Glutamatergic neuron (in vitro differentiated cells): ENCODE data around the gene MN1. TPM values are rescaled to one million over a fixed set of nuclear protein-coding genes. Genes with fewer than 3 reads are reported as not detected.

Experiments used
- DNase-seq: peaks from one replicate; pipeline ENCODE4 v3.0.0; 2022
- H3K27ac Mint-ChIP-seq: one replicate; pipeline ENCODE4 v1.8.0; 2020; ENCODE audit warnings: mild to moderate bottlenecking, mixed read lengths, inconsistent platforms; ENCODE audit not compliant: unreplicated experiment
- H3K27me3 Mint-ChIP-seq: one replicate; pipeline ENCODE4 v1.8.0; 2020; ENCODE audit warnings: mild to moderate bottlenecking, moderate library complexity, mixed read lengths, inconsistent platforms; ENCODE audit not compliant: unreplicated experiment
- H3K36me3 Mint-ChIP-seq: one replicate; pipeline ENCODE4 v1.8.0; 2020; ENCODE audit warnings: mild to moderate bottlenecking, mixed read lengths, inconsistent platforms; ENCODE audit not compliant: unreplicated experiment
- H3K4me1 Mint-ChIP-seq: one replicate; pipeline ENCODE4 v1.8.0; 2020; ENCODE audit warnings: mild to moderate bottlenecking, low read depth, mixed read lengths, inconsistent platforms; ENCODE audit not compliant: unreplicated experiment
- H3K4me3 Mint-ChIP-seq: one replicate; pipeline ENCODE4 v1.8.0; 2020; ENCODE audit warnings: mild to moderate bottlenecking, mixed read lengths, inconsistent platforms; ENCODE audit not compliant: unreplicated experiment
- H3K9me3 Mint-ChIP-seq: one replicate; pipeline ENCODE4 v1.8.0; 2020; ENCODE audit warnings: mild to moderate bottlenecking, moderate library complexity, mixed read lengths, inconsistent platforms; ENCODE audit not compliant: unreplicated experiment
- total RNA-seq: library from RNA; stranded (reverse); fragmentation: NEBNext Ultra II Directional; extraction: Animal tissue kit (Norgen Biotek cat#: 25700); gene quantifications from one replicate; pipeline ENCODE4 v1.2.1, GENCODE V29; 2021; ENCODE audit not compliant: unreplicated experiment
- TF ChIP-seq, protein P1 (sequence below): fragments of 200-600 bp; sonication (generic); IDR thresholded peaks from one replicate; pipeline ENCODE4 v1.5.0; 2021; ENCODE audit not compliant: partially characterized antibody, unreplicated experiment

The MN1 gene
- total RNA-seq, 1 donor from 2014 or later, result 0.91 TPM

DNA sequence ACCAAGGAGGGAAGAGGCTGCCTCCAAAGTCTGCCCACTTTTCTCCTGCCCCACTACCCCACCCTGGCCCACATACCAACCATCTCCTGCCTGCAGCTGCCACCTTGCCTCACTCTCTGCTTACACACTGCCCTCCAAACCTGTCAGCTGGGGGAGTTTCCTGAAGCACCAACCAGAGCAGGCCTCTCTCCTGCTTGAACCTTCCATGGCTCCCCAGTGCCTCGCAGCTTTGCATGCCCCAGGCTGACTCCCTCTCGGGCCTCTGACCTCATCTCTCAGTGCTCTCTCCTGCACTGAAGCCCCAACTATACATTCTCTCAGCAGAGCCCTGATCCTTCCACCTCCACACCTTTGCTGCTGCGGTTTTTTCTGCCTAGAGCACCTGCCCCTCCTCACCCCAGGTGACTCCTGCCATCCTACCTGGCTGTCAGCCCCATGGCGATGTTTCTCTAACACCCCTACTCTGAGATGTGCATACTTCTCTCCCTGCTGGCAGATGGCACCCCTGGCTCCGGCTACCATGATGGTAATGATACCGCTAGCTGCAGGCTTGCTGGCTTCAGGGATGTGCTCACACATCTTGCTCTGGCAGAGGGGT, 43.5 kb downstream of the MN1 start:
- H3K27ac Mint-ChIP-seq, result no peak overlapping the region
- no peak overlapping the region for H3K4me3 Mint-ChIP-seq
- H3K27me3 Mint-ChIP-seq, result peaks cover 11% of the 10 kb centered on the region
- H3K9me3 Mint-ChIP-seq, result peaks cover 1% of the 10 kb centered on the region
- no peak for DNase-seq
- TF ChIP-seq, protein P1, sequence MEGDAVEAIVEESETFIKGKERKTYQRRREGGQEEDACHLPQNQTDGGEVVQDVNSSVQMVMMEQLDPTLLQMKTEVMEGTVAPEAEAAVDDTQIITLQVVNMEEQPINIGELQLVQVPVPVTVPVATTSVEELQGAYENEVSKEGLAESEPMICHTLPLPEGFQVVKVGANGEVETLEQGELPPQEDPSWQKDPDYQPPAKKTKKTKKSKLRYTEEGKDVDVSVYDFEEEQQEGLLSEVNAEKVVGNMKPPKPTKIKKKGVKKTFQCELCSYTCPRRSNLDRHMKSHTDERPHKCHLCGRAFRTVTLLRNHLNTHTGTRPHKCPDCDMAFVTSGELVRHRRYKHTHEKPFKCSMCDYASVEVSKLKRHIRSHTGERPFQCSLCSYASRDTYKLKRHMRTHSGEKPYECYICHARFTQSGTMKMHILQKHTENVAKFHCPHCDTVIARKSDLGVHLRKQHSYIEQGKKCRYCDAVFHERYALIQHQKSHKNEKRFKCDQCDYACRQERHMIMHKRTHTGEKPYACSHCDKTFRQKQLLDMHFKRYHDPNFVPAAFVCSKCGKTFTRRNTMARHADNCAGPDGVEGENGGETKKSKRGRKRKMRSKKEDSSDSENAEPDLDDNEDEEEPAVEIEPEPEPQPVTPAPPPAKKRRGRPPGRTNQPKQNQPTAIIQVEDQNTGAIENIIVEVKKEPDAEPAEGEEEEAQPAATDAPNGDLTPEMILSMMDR, result no peak
- H3K36me3 Mint-ChIP-seq, result no peaks in the 10 kb centered on the region
- H3K4me1 Mint-ChIP-seq, result no peaks in the 10 kb centered on the region

DNA sequence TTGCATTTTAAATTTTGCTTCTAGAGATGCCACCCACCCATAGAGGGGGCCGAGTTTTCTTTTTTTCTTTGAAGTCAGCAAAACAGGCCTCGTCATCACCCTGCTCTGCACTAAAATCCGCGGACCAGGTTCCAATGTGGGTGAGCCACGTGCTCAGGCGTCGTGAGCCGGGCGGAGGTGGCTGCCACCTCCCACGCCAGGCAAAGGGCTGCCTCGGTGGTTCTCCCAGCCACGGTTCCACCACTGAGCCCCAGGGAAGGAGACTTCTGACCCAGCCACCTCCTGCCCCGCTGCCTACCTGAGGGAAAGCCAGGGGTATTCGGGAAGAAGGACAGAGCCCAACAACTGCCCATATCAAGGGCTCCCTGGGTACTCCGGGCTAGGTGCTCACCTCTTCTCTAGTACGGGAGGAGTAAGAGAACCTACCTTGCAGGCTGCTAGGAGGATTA, 45.3 kb downstream of the MN1 start:
- peaks cover 10% of the 10 kb centered on the region for H3K27me3 Mint-ChIP-seq
- no peaks in the 10 kb centered on the region for H3K4me1 Mint-ChIP-seq
- TF ChIP-seq, protein P1, result no peak
- peaks cover 1% of the 10 kb centered on the region for H3K9me3 Mint-ChIP-seq
- no peak for DNase-seq
- H3K27ac Mint-ChIP-seq, result no peak overlapping the region
- no peaks in the 10 kb centered on the region for H3K36me3 Mint-ChIP-seq
- no peak overlapping the region for H3K4me3 Mint-ChIP-seq

DNA sequence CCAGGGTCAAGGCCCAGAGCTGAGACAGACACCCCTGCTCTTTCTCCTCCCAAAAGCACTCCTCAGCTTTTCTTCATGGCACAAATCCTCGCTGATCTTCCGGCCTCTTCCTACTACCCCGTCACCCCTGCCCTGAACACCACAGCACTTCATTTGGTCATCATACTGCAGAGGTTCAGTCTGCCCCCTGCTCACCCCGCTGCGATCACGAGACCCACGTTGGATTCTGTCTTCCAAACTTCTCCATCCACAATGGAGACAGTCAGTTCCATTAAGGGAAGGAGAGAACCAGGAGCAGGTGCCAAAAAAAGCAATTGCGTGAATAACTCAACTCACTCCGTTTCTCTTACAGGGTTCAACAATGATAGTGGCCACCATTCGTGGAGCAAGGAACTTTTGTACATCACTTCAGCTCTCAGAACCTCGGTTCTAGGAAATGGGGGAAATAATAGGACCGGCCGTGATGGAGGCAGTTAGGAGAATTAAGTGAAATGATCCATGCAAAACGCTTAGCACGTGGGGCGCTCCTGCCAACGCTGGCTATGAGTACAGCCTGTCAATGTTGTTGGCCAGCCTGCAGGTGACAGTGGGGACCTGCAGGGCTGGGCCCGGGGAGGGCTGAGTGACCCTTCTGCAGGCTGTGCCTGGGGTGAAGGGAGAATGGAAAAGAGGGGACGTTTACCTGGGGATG, 45.9 kb downstream of the MN1 start:
- peaks cover 10% of the 10 kb centered on the region for H3K27me3 Mint-ChIP-seq
- no peak overlapping the region for H3K4me3 Mint-ChIP-seq
- no peak overlapping the region for H3K27ac Mint-ChIP-seq
- DNase-seq, result no peak
- peaks cover 1% of the 10 kb centered on the region for H3K9me3 Mint-ChIP-seq
- no peaks in the 10 kb centered on the region for H3K4me1 Mint-ChIP-seq
- no peaks in the 10 kb centered on the region for H3K36me3 Mint-ChIP-seq
- TF ChIP-seq, protein P1, result no peak

DNA sequence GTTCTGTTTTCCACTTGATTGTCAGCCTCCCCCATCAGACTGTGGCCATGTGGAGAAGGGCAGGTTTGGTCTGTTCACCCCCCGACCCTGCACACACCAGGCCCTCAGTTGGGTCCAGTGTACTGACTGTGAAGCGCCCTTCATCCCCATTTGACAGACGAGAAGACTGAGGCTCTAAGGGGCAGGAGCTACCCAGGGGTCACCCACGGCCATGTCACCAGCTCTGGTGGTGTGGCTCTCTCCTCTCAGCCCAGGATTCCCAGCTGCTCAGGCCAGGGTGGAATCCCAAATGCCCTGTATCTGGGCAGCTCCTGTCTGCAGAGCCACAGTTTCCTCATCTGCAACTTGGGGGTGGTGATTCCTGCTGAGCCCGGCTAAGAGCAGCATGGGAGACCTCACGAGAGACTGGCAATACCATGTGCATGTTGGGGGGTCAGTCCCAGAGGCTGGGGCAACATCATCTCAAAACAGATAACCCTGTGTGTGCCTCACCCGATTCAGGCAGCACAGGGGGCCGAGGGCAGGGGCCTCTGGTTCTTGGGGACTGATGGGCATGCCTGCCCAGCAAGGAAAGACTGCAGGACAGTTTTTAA, 46.6 kb downstream of the MN1 start:
- no peak overlapping the region for H3K4me3 Mint-ChIP-seq
- peaks cover 1% of the 10 kb centered on the region for H3K9me3 Mint-ChIP-seq
- H3K4me1 Mint-ChIP-seq, result peaks cover under 1% of the 10 kb centered on the region
- no peak for DNase-seq
- no peak overlapping the region for H3K27ac Mint-ChIP-seq
- peaks cover 10% of the 10 kb centered on the region for H3K27me3 Mint-ChIP-seq
- TF ChIP-seq, protein P1, result no peak
- no peaks in the 10 kb centered on the region for H3K36me3 Mint-ChIP-seq
